ENCODE measurements around the gene NLRP4.

The NLRP4 gene, protein sequence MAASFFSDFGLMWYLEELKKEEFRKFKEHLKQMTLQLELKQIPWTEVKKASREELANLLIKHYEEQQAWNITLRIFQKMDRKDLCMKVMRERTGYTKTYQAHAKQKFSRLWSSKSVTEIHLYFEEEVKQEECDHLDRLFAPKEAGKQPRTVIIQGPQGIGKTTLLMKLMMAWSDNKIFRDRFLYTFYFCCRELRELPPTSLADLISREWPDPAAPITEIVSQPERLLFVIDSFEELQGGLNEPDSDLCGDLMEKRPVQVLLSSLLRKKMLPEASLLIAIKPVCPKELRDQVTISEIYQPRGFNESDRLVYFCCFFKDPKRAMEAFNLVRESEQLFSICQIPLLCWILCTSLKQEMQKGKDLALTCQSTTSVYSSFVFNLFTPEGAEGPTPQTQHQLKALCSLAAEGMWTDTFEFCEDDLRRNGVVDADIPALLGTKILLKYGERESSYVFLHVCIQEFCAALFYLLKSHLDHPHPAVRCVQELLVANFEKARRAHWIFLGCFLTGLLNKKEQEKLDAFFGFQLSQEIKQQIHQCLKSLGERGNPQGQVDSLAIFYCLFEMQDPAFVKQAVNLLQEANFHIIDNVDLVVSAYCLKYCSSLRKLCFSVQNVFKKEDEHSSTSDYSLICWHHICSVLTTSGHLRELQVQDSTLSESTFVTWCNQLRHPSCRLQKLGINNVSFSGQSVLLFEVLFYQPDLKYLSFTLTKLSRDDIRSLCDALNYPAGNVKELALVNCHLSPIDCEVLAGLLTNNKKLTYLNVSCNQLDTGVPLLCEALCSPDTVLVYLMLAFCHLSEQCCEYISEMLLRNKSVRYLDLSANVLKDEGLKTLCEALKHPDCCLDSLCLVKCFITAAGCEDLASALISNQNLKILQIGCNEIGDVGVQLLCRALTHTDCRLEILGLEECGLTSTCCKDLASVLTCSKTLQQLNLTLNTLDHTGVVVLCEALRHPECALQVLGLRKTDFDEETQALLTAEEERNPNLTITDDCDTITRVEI

GRCh38 chr19:55836340-55836739 lies at the start of gene NLRP4:
TSS of gene NLRP4 (plus strand) at chr19:55836540. CDS start at chr19:55852081, 15,541 bp downstream.
- no peak within 1 kb of the TSS for H3K4me2 ChIP-seq
- H3K36me3 ChIP-seq = no peaks in the 10 kb centered on the region
- H3K9ac ChIP-seq = no peak within 1 kb of the TSS
- H3K9me3 ChIP-seq (replicated peaks in 1 of 11) = peaks cover 14 to 28% (median 17%) of the 10 kb centered on the region in 11 experiments; a peak in 21 of 22 replicates
- no peaks in the 10 kb centered on the region for H4K20me1 ChIP-seq
- no peaks in the 10 kb centered on the region for H3K4me1 ChIP-seq
- no peak for TF ChIP-seq Cebpa-rat (IDR thresholded peaks at IDR 0.05)
- no peaks in the 10 kb centered on the region for H3K27me3 ChIP-seq
- no peak within 1 kb of the TSS for H3K27ac ChIP-seq
- H3K4me3 ChIP-seq = no peak within 1 kb of the TSS

- H3K9me3 ChIP-seq (replicated peaks in 1 of 11) = no peaks in the 10 kb centered on the region; a peak in 1 of 22 replicates
- no peak for TF ChIP-seq Cebpa-rat (IDR thresholded peaks at IDR 0.05)
- H4K20me1 ChIP-seq = no peaks in the 10 kb centered on the region
- H3K9ac ChIP-seq = no peak overlapping the region
- H3K4me3 ChIP-seq = no peak overlapping the region
- H3K4me2 ChIP-seq = no peak overlapping the region
- H3K36me3 ChIP-seq = no peaks in the 10 kb centered on the region
- no peak overlapping the region for H3K27ac ChIP-seq
- H3K27me3 ChIP-seq = no peaks in the 10 kb centered on the region
- no peaks in the 10 kb centered on the region for H3K4me1 ChIP-seq
These were observed 41.3 kb upstream of the NLRP4 start for GRCh38 chr19:55795021-55795420.

DNA sequence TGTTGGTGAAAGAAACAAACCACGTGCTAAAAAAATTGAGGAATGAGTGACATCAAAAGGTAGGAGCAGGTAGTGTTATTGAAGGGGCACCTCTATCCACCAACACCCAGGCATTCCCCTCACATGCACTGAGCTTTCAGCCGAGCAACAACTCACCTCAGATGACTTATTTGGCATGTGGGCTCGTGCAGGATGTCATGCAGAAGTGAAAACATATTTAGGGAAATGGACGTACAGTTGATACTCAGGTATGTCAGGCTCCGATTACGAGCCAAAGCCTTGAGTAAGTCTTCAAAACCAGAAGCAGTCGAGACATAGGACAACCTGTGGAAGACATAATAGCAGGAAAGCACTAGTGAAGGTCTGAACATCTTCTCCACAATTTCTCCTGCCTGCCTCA lies 34.9 kb upstream of the NLRP4 start:
- no peak overlapping the region for H3K27ac ChIP-seq
- H3K27me3 ChIP-seq = no peaks in the 10 kb centered on the region
- H3K9ac ChIP-seq = no peak overlapping the region
- H4K20me1 ChIP-seq = no peaks in the 10 kb centered on the region
- no peak overlapping the region for H3K4me3 ChIP-seq
- TF ChIP-seq Cebpa-rat (IDR thresholded peaks at IDR 0.05) = no peak
- peaks cover 0 to 13% (median 6%) of the 10 kb centered on the region in 11 experiments; a peak in 10 of 22 replicates for H3K9me3 ChIP-seq (replicated peaks in 1 of 11)
- H3K4me1 ChIP-seq = no peaks in the 10 kb centered on the region
- H3K4me2 ChIP-seq = no peak overlapping the region
- H3K36me3 ChIP-seq = no peaks in the 10 kb centered on the region

DNA sequence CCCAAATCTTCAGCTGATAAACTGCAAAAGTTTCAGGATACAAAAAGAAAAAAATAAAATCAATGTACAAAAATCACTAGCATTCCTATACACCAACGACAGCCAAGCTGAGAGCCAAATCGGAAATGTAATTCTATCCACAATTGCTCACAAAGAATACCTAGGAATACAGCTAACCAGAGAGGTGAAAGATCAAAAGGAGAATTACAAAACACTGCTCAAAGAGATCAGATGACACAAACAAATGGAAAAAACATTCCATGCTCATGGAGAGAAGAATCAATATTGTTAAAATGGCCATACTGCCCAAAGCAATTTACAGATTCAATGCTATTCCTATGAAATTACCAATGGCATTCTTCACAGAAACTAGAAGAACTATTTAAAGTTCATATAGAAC lies 34.1 kb upstream of the NLRP4 start:
- Histone ChIP-seq H3K27me3 (no peaks in the 10 kb centered on the region), H3K4me3 (no peak overlapping the region), H3K9me3 (replicated peaks in 1 of 11) (peaks cover 0 to 13% (median 6%) of the 10 kb centered on the region in 11 experiments; a peak in 10 of 22 replicates), H3K4me2 (no peak overlapping the region), H3K36me3 (no peaks in the 10 kb centered on the region), H3K27ac (no peak overlapping the region), H4K20me1 (no peaks in the 10 kb centered on the region), H3K9ac (no peak overlapping the region), H3K4me1 (no peaks in the 10 kb centered on the region)
- TF ChIP-seq Cebpa-rat (IDR thresholded peaks at IDR 0.05) = no peak

DNA sequence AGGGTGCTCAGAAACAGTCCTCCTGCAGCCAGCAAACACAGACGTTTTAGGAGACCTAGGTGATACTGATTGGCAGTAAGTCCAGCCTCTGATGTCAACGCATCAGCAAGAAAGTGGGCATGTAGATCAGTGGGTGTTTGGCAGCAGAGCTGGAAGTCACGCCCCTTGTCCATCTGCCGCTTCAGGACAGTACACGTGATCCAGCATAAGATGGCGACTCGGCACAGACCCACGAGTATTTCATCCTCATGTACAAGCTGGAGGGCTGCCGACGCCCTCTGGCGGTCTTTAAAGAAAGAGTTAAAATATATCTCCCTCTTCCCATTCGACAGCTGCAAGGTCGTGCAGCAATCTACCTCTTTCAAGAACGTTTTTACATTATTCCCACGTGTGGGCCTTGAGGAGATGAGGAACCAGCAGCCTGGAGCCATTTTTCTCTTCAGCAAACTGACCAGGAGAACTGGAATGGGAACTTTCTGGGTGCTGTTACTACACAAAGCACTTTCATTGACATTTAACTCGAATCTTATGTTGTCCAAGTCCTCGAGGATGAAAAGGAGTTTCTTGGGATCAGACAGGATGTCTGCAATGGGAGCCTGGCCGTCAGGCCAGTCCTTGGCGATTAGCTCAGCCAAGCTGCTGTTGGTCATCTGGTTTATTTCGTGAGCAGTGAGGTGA lies 26.8 kb upstream of the NLRP4 start:
- peaks cover 2 to 34% (median 17%) of the 10 kb centered on the region in 11 experiments; a peak in 15 of 22 replicates for H3K9me3 ChIP-seq (replicated peaks in 1 of 11)

GRCh38 chr19:55811340-55811739 lies 25.0 kb upstream of the NLRP4 start:
- Histone ChIP-seq H3K4me3 (no peak overlapping the region), H3K27ac (no peak overlapping the region), H3K27me3 (no peaks in the 10 kb centered on the region), H4K20me1 (no peaks in the 10 kb centered on the region), H3K4me2 (no peak overlapping the region), H3K4me1 (no peaks in the 10 kb centered on the region), H3K9ac (no peak overlapping the region), H3K9me3 (replicated peaks in 1 of 11) (peaks cover 0 to 32% (median 17%) of the 10 kb centered on the region in 11 experiments; a peak in 14 of 22 replicates), H3K36me3 (no peaks in the 10 kb centered on the region)
- TF ChIP-seq Cebpa-rat (IDR thresholded peaks at IDR 0.05) = no peak

More for the DNA sequence above, 26.8 kb upstream of the NLRP4 start:
- H3K4me1 ChIP-seq = no peaks in the 10 kb centered on the region
- no peak for TF ChIP-seq Cebpa-rat (IDR thresholded peaks at IDR 0.05)
- no peaks in the 10 kb centered on the region for H3K36me3 ChIP-seq
- H4K20me1 ChIP-seq = no peaks in the 10 kb centered on the region
- H3K27ac ChIP-seq = no peak overlapping the region
- no peaks in the 10 kb centered on the region for H3K27me3 ChIP-seq
- no peak overlapping the region for H3K4me3 ChIP-seq
- H3K4me2 ChIP-seq = peak overlapping the region in 2 of 11 experiments; percentile 1 to 48; a peak in 2 of 22 replicates
- no peak overlapping the region for H3K9ac ChIP-seq

- H4K20me1 ChIP-seq = no peaks in the 10 kb centered on the region
- H3K9me3 ChIP-seq (replicated peaks in 1 of 11) = peaks cover 0 to 28% (median 17%) of the 10 kb centered on the region in 11 experiments; a peak in 14 of 22 replicates
- H3K4me2 ChIP-seq = no peak overlapping the region
- no peak overlapping the region for H3K9ac ChIP-seq
- no peak for TF ChIP-seq Cebpa-rat (IDR thresholded peaks at IDR 0.05)
- H3K27me3 ChIP-seq = no peaks in the 10 kb centered on the region
- no peaks in the 10 kb centered on the region for H3K36me3 ChIP-seq
- no peak overlapping the region for H3K4me3 ChIP-seq
- H3K4me1 ChIP-seq = no peaks in the 10 kb centered on the region
- no peak overlapping the region for H3K27ac ChIP-seq
These were observed 23.9 kb upstream of the NLRP4 start for GRCh38 chr19:55812449-55812848.

DNA sequence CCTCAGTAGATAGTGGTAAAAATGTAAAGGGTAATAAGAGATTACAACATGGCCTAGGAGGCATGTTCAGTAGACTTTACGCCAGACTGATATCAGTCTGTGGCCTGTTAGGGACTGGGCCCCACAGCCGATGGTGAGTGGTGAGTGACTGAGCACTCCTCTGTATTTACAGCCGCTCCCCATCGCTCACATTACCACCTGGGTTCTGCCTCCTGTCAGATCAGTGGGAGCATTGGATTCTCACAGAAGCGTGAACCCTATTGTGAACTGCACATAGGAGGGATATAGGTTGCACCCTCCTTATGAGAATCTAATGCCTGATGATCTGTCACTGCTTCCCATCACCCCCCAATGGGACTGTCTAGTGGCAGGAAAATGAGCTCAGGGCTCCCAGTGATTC lies 22.4 kb upstream of the NLRP4 start:
- Histone ChIP-seq H3K36me3 (no peaks in the 10 kb centered on the region), H3K9me3 (replicated peaks in 1 of 11) (peaks cover 0 to 21% (median 14%) of the 10 kb centered on the region in 11 experiments; a peak in 13 of 22 replicates), H3K27me3 (no peaks in the 10 kb centered on the region), H4K20me1 (no peaks in the 10 kb centered on the region), H3K4me2 (no peak overlapping the region), H3K27ac (no peak overlapping the region), H3K4me3 (no peak overlapping the region), H3K4me1 (no peaks in the 10 kb centered on the region), H3K9ac (no peak overlapping the region)
- TF ChIP-seq Cebpa-rat (IDR thresholded peaks at IDR 0.05) = no peak

DNA sequence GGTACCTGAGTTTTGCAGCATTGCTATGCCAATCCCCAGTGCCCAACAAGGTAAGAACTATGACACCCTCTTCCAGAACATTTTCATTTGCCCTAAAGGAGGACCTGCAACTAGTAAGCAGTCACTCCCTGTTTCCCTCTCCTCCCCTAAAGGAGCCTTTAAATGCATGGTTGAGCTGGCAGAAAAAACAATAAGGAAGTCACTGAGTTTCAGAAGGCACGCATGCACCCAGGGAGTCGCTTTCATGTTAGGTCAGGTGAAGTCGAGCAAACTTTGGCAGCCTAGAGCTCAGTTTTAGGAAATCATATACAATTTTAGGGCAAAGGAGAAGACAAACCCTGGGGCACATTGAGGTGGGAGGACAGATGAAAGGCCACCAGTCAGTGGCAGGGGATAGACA lies 16.3 kb upstream of the NLRP4 start:
- Histone ChIP-seq H3K4me2 (no peak overlapping the region), H3K27ac (no peak overlapping the region), H3K4me1 (no peaks in the 10 kb centered on the region), H4K20me1 (no peaks in the 10 kb centered on the region), H3K9me3 (replicated peaks in 1 of 11) (peaks cover 0 to 7% (median 0%) of the 10 kb centered on the region in 11 experiments; a peak in 3 of 22 replicates), H3K36me3 (no peaks in the 10 kb centered on the region), H3K4me3 (no peak overlapping the region), H3K27me3 (no peaks in the 10 kb centered on the region), H3K9ac (no peak overlapping the region)
- no peak for TF ChIP-seq Cebpa-rat (IDR thresholded peaks at IDR 0.05)
